Heart right ventricle (tissue), 16 donors: ENCODE measurements around the gene KRTAP5-7. TPM values are rescaled to one million over a fixed set of nuclear protein-coding genes. Genes with fewer than 3 reads are reported as not detected.

ENCODE experiments used
- ATAC-seq, 8 donors: fragments of 200-7000 bp; cut with Tn5 transposase; one replicate each; pipeline ENCODE4 v1.9.1; 2020; ENCODE audit warnings: mild to moderate bottlenecking in 8 of 8, moderate library complexity in 8 of 8, moderate number of reproducible peaks in 1 of 8
- DNase-seq, 2 donors: peaks; one replicate each; pipeline ENCODE4 v3.0.0-alpha.2; 2020
- H3K27ac ChIP-seq, 10 donors: fragments of 200-600 bp; sonication (generic) in 2 of 10; one replicate each; pipeline versions ENCODE4 v1.5.0 to v1.8.0; 2020 to 2022; ENCODE audit warnings: mild to moderate bottlenecking in 3 of 10
- H3K27me3 ChIP-seq, 7 donors: fragments of 200-600 bp; one replicate each; pipeline ENCODE4 v1.8.0; 2021 to 2022; ENCODE audit warnings: mild to moderate bottlenecking in 2 of 7
- H3K36me3 ChIP-seq, 9 donors: fragments of 200-600 bp; sonication (generic) in 1 of 9; one replicate each; pipeline versions ENCODE4 v1.5.0 to v1.8.0; 2020 to 2022; ENCODE audit warnings: mild to moderate bottlenecking in 2 of 9
- H3K4me1 ChIP-seq, 9 donors: fragments of 200-600 bp; sonication (generic) in 1 of 9; one replicate each; pipeline versions ENCODE4 v1.5.0 to v1.8.0; 2020 to 2022; ENCODE audit warnings: mild to moderate bottlenecking in 4 of 9
- H3K4me3 ChIP-seq, 10 donors: fragments of 200-600 bp; sonication (generic) in 2 of 10; one replicate each; pipeline versions ENCODE4 v1.5.0 to v1.8.0; 2020 to 2022; ENCODE audit warnings: mild to moderate bottlenecking in 7 of 10, moderate library complexity in 2 of 10
- H3K9me3 ChIP-seq, 11 donors: fragments of 200-600 bp in 10 of 11; sonication (generic) in 2 of 11; one replicate each; pipeline versions ENCODE4 v1.5.0 to v1.8.0; 2013 to 2022; ENCODE audit warnings: mild to moderate bottlenecking in 2 of 11, control low read depth in 1 of 11, moderate library complexity in 1 of 11
- CTCF ChIP-seq, 9 donors: fragments of 200-600 bp; sonication (generic) in 2 of 9; IDR thresholded peaks; one replicate each; pipeline versions ENCODE4 v1.5.0 to v1.8.0; 2021 to 2022; ENCODE audit warnings: antibody characterized with exemption in 9 of 9, mild to moderate bottlenecking in 5 of 9, moderate library complexity in 1 of 9
- WGBS, 2 donors: extraction: QIAGEN DNeasy Blood & Tissue Kit; methylation state at CpG; one replicate each; pipeline ENCODE4 v1.1.7; 2013; ENCODE audit warnings: inconsistent platforms in 1 of 2; 5-methylcytosine and 5-hydroxymethylcytosine counted together
- intact Hi-C, 10 donors: fragments of 100-400 bp; cut with DNase I; formaldehyde crosslinking; loops; one replicate each; pipeline versions ENCODE4 v1.11.1 to v1.14.2; 2022
- polyA plus RNA-seq, 2 donors: library from polyadenylated mRNA; stranded (reverse); fragments of 200-250 nt; gene quantifications; one replicate each; pipeline ENCODE4 v1.2.3, GENCODE V29; 2013
- total RNA-seq, 10 donors: library from RNA; stranded (reverse); fragmentation: NEBNext Ultra II Directional in 3 of 10; extraction: Animal tissue kit (Norgen Biotek cat#: 25700) in 3 of 10; gene quantifications; one replicate each; pipeline versions ENCODE4 v1.2.1 to v1.2.4, GENCODE V29; 2021 to 2023
- donor health status: Arrhythmogenic right ventricular cardiomyopathy.
- donor health status: ischemic (EF 13 %, LVEDD 7.1; RV severe dilation, severe dysfunction).
- donor health status: healthy with polysubstance abuse.
- donor health status: DM: no; HTN: yes; CAD: no.
- donor health status: DM: no; HTN: no; CAD: no.
- donor health status: ischemic (EF 25% LVEDD 6.9; RV normal size, moderate dysfunction).
- donor health status: ischemic (EF 25% LVEDD 5.7; RV mildly dilated, moderate dysfunction).
- donor health status: healthy.
- donor health status: DM: yes; HTN: yes; CAD: no.
- donor health status: Ischemic cardiomyopathy.
- donor health status: ischemic (EF 35%, LVEDD 5.7; RV mildly dilated, moderate dysfunction).
- donor health status: nonischemic (EF 11% LVEDD 7.7; RV severe dilation, severe dysfunction).
- donor health status: DM: yes; HTN: yes; CAD: no.
- donor health status: PGD.
- donor health status: ischemic (EF 29% LVEDD 5.4; RV normal size, mild dysfunction).
- donor health status: nonischemic (EF 23%, LVEDD 6.1; RV moderate dilation, normal function).

KRTAP5-7 gene
- total and polyA plus RNA-seq, 12 donors = 0.01 to 0.20 TPM; not detected in 10

- Histone ChIP-seq H3K4me3 (no peak overlapping the region), H3K27ac (no peak overlapping the region), H3K4me1 (peaks cover 0 to 5% (median 0%) of the 10 kb centered on the region in 9 donors), H3K9me3 (peaks cover 0 to 4% (median 0%) of the 10 kb centered on the region in 11 donors), H3K27me3 (peaks cover 0 to 22% (median 3%) of the 10 kb centered on the region in 7 donors), H3K36me3 (no peaks in the 10 kb centered on the region)
- WGBS, 2 donors = 60 to 71% methylated on average over 15 of the region's 15 CpGs
- intact Hi-C loops = no loop called here
- no peak for ATAC-seq
- DNase-seq = no peak
- TF ChIP-seq CTCF (IDR thresholded peaks at IDR 0.05) = no peak
These were observed 16.1 kb downstream of the KRTAP5-7 start for GRCh38 chr11:71542879-71543777.

- 40 to 51% methylated on average over 8 of the region's 8 CpGs for WGBS, 2 donors
- TF ChIP-seq CTCF (IDR thresholded peaks at IDR 0.05) = no peak
- Histone ChIP-seq H3K4me1 (peaks cover 0 to 13% (median 0%) of the 10 kb centered on the region in 9 donors), H3K27ac (no peak overlapping the region), H3K4me3 (no peak overlapping the region), H3K36me3 (no peaks in the 10 kb centered on the region), H3K9me3 (peaks cover 0 to 4% (median 0%) of the 10 kb centered on the region in 11 donors), H3K27me3 (peaks cover 0 to 22% (median 3%) of the 10 kb centered on the region in 7 donors)
- DNase-seq = no peak
- intact Hi-C loops = no loop called here
- no peak for ATAC-seq
These were observed 16.8 kb downstream of the KRTAP5-7 start for GRCh38 chr11:71543866-71544265.

- ATAC-seq (no peak), DNase-seq (no peak)
- Histone ChIP-seq H3K27ac (no peak overlapping the region), H3K27me3 (peaks cover 0 to 22% (median 3%) of the 10 kb centered on the region in 7 donors), H3K36me3 (no peaks in the 10 kb centered on the region), H3K4me3 (no peak overlapping the region), H3K4me1 (peaks cover 0 to 21% (median 0%) of the 10 kb centered on the region in 9 donors), H3K9me3 (peaks cover 0 to 4% (median 0%) of the 10 kb centered on the region in 11 donors)
- intact Hi-C loops = no loop called here
- TF ChIP-seq CTCF (IDR thresholded peaks at IDR 0.05) = no peak
- 86 to 88% methylated on average over 6 of the region's 6 CpGs for WGBS, 2 donors
These were observed 17.6 kb downstream of the KRTAP5-7 start for GRCh38 chr11:71544525-71545214.

- Histone ChIP-seq H3K4me1 (peaks cover 0 to 26% (median 0%) of the 10 kb centered on the region in 9 donors), H3K4me3 (no peak overlapping the region), H3K27me3 (peaks cover 0 to 22% (median 3%) of the 10 kb centered on the region in 7 donors), H3K9me3 (peaks cover 0 to 4% (median 0%) of the 10 kb centered on the region in 11 donors), H3K27ac (no peak overlapping the region), H3K36me3 (no peaks in the 10 kb centered on the region)
- DNase-seq (no peak), ATAC-seq (no peak)
- no peak for TF ChIP-seq CTCF (IDR thresholded peaks at IDR 0.05)
- intact Hi-C loops = no loop called here
- WGBS, 2 donors = 83 to 87% methylated on average over 12 of the region's 12 CpGs
These were observed 18.4 kb downstream of the KRTAP5-7 start for GRCh38 chr11:71545405-71545966.
